BLaER1 treated with 17β-estradiol and CSF1 and Interleukin-3, amounts not matched to agents 10 nM and 100 nM (cell line): ENCODE data around the gene ZC3H12D.
"Not testable (repeated sequence)": the region's sequence is repeated elsewhere in the genome, so short reads cannot be mapped to it uniquely, and the experiment has no call there.

Source experiments
- H3K27ac ChIP-seq, 11 experiments: shearing (Covaris generic); formaldehyde crosslinking; 2 replicates each; pipeline ENCODE4 v1.8.1; 2022
- H3K27me3 ChIP-seq, 11 experiments: shearing (Covaris generic); formaldehyde crosslinking; 2 replicates each; pipeline ENCODE4 v1.8.1; 2022
- H3K36me3 ChIP-seq, 11 experiments: shearing (Covaris generic); formaldehyde crosslinking; 2 replicates each; pipeline ENCODE4 v1.8.1; 2022
- H3K4me1 ChIP-seq, 10 experiments: shearing (Covaris generic); formaldehyde crosslinking; 2 replicates each; pipeline ENCODE4 v1.8.1; 2022
- H3K4me2 ChIP-seq, 11 experiments: shearing (Covaris generic); formaldehyde crosslinking; 2 replicates each; pipeline ENCODE4 v1.8.1; 2022
- H3K4me3 ChIP-seq, 10 experiments: shearing (Covaris generic); formaldehyde crosslinking; 2 replicates each; pipeline ENCODE4 v1.8.1; 2022
- H3K9ac ChIP-seq, 11 experiments: shearing (Covaris generic); formaldehyde crosslinking; 2 replicates each; pipeline ENCODE4 v1.8.1; 2022
- H3K9me3 ChIP-seq, 11 experiments: shearing (Covaris generic); formaldehyde crosslinking; replicated peaks in 1 of 11; 2 replicates each; pipeline ENCODE4 v1.8.1; 2022
- H4K20me1 ChIP-seq, 11 experiments: shearing (Covaris generic); formaldehyde crosslinking; 2 replicates each; pipeline ENCODE4 v1.8.1; 2022
- Cebpa-rat ChIP-seq, 11 experiments: shearing (Covaris generic); IDR thresholded peaks; 2 replicates each; pipeline ENCODE4 v1.8.1; 2022

ZC3H12D gene

DNA sequence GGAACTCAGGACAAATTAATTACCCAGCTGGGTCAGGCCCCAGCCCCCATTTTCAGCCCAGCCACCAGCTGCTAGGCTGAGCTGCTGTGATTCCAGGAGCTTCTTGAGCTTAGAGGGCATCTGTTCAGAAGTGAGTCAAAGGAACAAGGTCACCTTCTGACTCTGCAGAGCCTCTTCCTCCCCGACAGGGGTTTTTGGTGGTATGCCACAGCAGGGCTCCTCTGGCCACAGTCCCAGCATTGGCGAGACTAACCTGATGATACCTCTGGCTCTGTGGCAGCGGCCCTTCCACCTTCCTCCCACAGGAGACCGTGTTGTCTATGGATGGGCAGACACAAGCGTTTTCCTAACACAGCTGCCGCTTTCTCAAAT is 39.7 kb downstream of the ZC3H12D start:
- Histone ChIP-seq H3K4me1 (peaks cover 14 to 28% (median 23%) of the 10 kb centered on the region in 10 experiments), H3K27ac (no peak overlapping the region), H4K20me1 (no peaks in the 10 kb centered on the region; a peak in 1 of 22 replicates), H3K36me3 (peaks cover 0 to 21% (median 11%) of the 10 kb centered on the region in 11 experiments; a peak in 16 of 22 replicates), H3K9me3 (peaks cover 0 to 8% (median 0%) of the 10 kb centered on the region in 11 experiments; a peak in 1 of 22 replicates), H3K9ac (no peak overlapping the region), H3K4me3 (no peak overlapping the region), H3K4me2 (no peak overlapping the region), H3K27me3 (no peaks in the 10 kb centered on the region)
- no peak for TF ChIP-seq Cebpa-rat (IDR thresholded peaks at IDR 0.05)

DNA sequence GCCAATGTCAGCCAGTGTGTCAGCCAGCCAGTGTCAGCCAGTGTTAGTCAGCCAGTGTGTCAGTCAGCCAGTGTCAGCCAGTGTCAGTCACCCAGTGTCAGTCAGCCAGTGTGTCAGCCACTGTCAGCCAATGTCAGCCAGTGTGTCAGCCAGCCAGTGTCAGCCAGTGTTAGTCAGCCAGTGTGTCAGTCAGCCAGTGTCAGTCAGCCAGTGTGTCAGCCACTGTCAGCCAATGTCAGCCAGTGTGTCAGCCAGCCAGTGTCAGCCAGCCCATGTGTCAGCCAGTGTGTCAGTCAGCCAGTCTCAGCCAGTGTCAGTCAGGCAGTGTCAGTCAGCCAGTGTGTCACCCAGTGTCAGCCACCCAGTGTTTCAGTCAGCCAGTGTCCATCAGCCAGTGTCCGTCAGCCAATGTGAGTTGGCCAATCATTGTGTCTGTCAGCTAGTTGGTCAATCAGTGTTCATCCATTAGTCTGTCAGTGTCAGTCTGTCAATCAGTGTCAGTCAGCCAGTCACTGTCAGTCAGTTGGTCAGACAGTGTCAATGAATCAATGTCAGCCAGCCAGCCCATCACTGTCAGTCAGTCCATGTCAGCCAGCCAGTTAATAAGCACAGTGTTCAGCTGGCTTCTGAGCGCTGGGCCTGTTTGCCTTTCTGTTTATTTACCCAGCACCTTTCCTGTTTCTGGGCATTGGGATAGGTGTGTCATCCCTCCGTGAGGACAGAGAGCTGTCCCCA is 40.3 kb downstream of the ZC3H12D start:
- H3K36me3 ChIP-seq: peaks cover 0 to 19% (median 7%) of the 10 kb centered on the region in 11 experiments; a peak in 10 of 22 replicates
- not testable (repeated sequence) for H4K20me1 ChIP-seq, H3K9ac ChIP-seq, H3K27me3 ChIP-seq, H3K4me2 ChIP-seq, H3K27ac ChIP-seq, H3K4me3 ChIP-seq, H3K9me3 ChIP-seq
- H3K4me1 ChIP-seq: peaks cover 14 to 28% (median 23%) of the 10 kb centered on the region in 10 experiments

DNA sequence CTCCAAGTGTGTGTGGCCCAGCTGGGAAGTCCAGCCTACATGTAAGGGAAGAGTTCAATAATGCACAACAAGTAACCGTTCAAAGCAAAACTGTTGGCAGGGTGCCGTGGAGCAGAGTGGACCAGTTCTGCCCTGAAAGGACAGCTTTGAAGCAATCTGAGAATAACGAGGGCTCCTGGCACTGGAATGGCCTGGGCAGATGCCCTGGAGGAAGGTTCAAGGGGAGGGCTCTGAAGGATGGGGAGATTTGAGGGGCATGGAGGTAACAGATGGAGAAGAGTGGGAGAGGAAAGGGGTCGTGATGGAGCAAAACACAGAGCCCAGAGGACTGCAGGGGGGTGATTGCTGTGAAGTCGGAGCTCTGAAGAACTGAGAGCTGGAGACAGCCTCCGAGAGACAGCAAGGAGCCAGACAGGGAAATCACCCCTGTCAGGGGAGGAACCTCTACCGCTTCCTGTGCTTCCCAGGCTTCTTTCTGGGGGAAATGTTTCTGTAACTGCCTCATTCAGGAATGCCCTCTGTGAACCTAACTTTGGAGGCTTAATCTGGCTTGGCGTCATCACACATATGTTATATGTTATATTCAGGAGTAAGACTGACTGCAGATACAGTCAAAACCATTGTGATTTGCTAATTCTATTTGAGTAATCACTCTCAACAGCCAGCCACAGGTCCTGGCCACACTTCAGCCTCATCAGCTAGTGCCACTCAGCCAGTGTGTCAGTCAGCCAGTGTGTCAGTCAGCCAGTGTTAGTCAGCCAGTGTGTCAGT is 41.2 kb downstream of the ZC3H12D start:
- Histone ChIP-seq H3K4me3 (no peak overlapping the region), H4K20me1 (no peaks in the 10 kb centered on the region; a peak in 1 of 22 replicates), H3K4me2 (peak overlapping the region in 1 of 11 experiments; percentile 21; a peak in 1 of 22 replicates), H3K9ac (no peak overlapping the region), H3K36me3 (peaks cover 0 to 12% (median under 1%) of the 10 kb centered on the region in 11 experiments; a peak in 5 of 22 replicates), H3K4me1 (peaks cover 14 to 27% (median 19%) of the 10 kb centered on the region in 10 experiments), H3K9me3 (peaks cover 0 to 8% (median 0%) of the 10 kb centered on the region in 11 experiments; a peak in 1 of 22 replicates), H3K27me3 (no peaks in the 10 kb centered on the region), H3K27ac (no peak overlapping the region)
- no peak for TF ChIP-seq Cebpa-rat (IDR thresholded peaks at IDR 0.05)

DNA sequence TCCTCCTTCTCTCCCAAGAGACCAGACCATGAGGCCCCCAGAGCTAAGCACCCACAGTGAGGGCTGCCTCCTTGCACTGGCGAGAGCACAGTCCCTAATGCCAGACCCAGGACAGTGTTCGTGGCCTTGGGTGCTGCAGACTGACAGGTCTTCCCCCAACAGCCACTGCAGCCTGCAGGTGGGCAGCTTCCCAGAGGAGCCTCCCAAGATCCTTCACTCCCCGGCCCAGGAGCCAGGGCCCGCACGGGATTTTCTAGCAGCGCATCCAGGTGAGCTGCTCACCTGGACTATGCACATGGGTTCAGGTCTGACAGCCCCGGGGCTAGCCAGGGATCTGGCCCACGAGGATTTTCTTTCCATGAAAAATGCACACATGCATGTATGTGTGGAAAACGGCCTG is 43.1 kb downstream of the ZC3H12D start:
- peak overlapping the region in 2 of 11 experiments; percentile 16 to 24; a peak in 1 of 22 replicates for H3K9ac ChIP-seq

DNA sequence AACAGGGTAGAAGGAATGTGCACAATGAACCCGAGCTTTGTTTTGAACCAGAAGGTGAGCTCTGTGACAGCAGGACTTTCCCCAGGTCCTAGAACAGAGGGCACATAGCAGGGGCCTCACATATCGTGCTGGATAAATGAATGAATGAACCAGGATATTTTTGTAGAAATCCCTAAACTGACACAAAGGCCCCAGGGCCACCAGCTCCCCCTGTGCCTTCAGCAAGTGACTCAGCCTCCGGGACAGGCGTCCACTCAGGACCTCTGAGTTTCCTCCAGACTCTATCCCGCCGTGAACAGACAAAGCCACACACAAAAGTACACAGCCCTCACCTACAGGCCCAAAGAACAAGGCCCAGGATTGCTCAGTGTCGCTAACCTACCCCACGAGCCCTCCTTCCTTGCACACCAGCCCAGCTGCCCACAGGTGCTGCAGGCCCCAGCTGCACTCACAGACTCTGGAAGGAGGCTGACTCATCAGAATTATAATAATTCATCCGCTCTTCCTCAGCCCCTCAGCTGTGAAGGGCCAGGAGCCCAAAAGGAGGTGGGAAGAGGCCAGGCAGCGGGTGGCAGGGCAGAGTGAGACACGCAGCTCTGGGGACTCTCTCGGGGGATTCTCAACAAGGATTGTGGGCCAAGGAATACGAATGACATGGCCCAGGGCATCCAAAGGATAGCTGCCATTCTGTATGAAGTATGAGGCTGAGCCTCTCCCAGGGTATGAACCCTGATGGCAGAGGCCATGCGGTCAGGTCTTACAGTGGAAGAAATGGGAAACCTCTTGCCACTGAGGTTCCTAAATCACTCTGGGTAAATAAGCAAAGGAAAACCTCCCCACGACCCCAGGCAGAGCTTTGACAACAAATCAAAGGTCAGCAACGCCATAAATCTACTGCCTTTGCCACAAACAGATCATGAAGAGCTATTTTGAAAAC is 43.8 kb downstream of the ZC3H12D start:
- Histone ChIP-seq H3K4me3 (no peak overlapping the region), H3K9ac (peak overlapping the region in 2 of 11 experiments; percentile 16 to 24; a peak in 1 of 22 replicates), H3K4me2 (peak overlapping the region; percentile 23 to 70 (median 60)), H4K20me1 (no peaks in the 10 kb centered on the region), H3K27ac (0 out of 22 replicates have a peak overlapping the region, but pooled peaks of 1 of the 11 experiments have one; percentile 33), H3K4me1 (peaks cover 14 to 27% (median 16%) of the 10 kb centered on the region in 10 experiments), H3K36me3 (no peaks in the 10 kb centered on the region), H3K27me3 (no peaks in the 10 kb centered on the region), H3K9me3 (peaks cover 0 to 8% (median 0%) of the 10 kb centered on the region in 11 experiments; a peak in 1 of 22 replicates)
- no peak for TF ChIP-seq Cebpa-rat (IDR thresholded peaks at IDR 0.05)

More for the DNA sequence above, 43.1 kb downstream of the ZC3H12D start:
- Histone ChIP-seq H3K9me3 (peaks cover 0 to 8% (median 0%) of the 10 kb centered on the region in 11 experiments; a peak in 1 of 22 replicates), H3K4me3 (no peak overlapping the region), H4K20me1 (no peaks in the 10 kb centered on the region), H3K27me3 (no peaks in the 10 kb centered on the region), H3K36me3 (0 out of 22 replicates have a peak, but pooled peaks cover 0 to 1% (median 0%) of the 10 kb centered on the region in 11 experiments), H3K27ac (0 out of 22 replicates have a peak overlapping the region, but pooled peaks of 1 of the 11 experiments have one; percentile 33), H3K4me2 (peak overlapping the region; percentile 23 to 70 (median 60); a peak in 21 of 22 replicates), H3K4me1 (peaks cover 14 to 27% (median 16%) of the 10 kb centered on the region in 10 experiments)
- TF ChIP-seq Cebpa-rat (IDR thresholded peaks at IDR 0.05): no peak

DNA sequence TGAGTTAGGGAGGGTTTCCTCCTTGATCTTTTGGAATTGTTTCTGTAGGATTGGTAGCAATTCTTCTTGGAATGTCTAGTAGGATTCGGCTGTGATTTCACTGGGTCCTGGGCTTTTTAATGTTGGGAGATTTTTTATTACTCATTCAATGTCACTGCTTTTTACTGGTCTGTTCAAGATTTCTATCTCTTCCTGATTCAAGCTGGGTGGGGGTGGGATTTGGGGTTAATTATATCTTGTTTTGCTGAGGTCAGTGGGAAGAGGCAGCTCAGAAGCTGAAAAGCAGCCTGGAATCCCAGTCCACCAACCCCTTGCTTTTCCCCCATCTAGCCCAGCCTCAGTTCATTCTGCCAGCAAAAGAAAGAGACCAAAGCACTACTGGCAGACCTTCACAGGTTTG is 45.2 kb downstream of the ZC3H12D start:
- Histone ChIP-seq H3K27ac (no peak overlapping the region), H4K20me1 (no peaks in the 10 kb centered on the region)

DNA sequence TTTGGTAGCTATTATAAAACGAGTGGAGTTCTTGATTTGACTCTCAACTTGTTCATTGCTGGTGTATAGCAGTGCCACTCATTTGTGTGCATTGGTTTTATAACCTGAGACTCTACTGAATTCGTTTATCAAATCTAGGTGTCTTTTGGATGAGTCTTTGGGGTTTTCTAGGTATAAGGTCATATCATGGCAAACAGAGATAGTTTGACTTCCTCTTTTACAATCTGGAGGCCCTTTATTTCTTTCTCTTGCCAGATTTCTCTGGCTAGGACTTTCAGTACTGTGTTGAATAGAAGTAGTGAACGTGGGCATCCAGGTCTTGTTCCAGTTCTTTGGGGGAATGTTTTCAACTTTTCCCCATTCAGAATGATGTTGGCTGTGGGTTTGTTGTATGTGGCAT is 46.0 kb downstream of the ZC3H12D start:
- no peak overlapping the region for H3K9ac ChIP-seq
- H3K9me3 ChIP-seq: no peaks in the 10 kb centered on the region; a peak in 1 of 22 replicates
- H3K4me2 ChIP-seq: peak overlapping the region in 1 of 11 experiments; percentile 34; a peak in 2 of 22 replicates
- H3K36me3 ChIP-seq: no peaks in the 10 kb centered on the region
- H4K20me1 ChIP-seq: no peaks in the 10 kb centered on the region
- no peak overlapping the region for H3K4me3 ChIP-seq
- TF ChIP-seq Cebpa-rat (IDR thresholded peaks at IDR 0.05): no peak
- H3K27ac ChIP-seq: no peak overlapping the region
- no peaks in the 10 kb centered on the region for H3K27me3 ChIP-seq
- peaks cover 14 to 33% (median 16%) of the 10 kb centered on the region in 10 experiments for H3K4me1 ChIP-seq

More for the DNA sequence above, 45.2 kb downstream of the ZC3H12D start:
- H3K36me3 ChIP-seq: no peaks in the 10 kb centered on the region
- H3K4me3 ChIP-seq: no peak overlapping the region
- no peak overlapping the region for H3K9ac ChIP-seq
- no peaks in the 10 kb centered on the region for H3K27me3 ChIP-seq
- peaks cover 0 to 3% (median 0%) of the 10 kb centered on the region in 11 experiments; a peak in 1 of 22 replicates for H3K9me3 ChIP-seq
- peaks cover 14 to 27% (median 16%) of the 10 kb centered on the region in 10 experiments for H3K4me1 ChIP-seq
- peak overlapping the region in 1 of 11 experiments; percentile 34; a peak in 2 of 22 replicates for H3K4me2 ChIP-seq
- TF ChIP-seq Cebpa-rat (IDR thresholded peaks at IDR 0.05): no peak

DNA sequence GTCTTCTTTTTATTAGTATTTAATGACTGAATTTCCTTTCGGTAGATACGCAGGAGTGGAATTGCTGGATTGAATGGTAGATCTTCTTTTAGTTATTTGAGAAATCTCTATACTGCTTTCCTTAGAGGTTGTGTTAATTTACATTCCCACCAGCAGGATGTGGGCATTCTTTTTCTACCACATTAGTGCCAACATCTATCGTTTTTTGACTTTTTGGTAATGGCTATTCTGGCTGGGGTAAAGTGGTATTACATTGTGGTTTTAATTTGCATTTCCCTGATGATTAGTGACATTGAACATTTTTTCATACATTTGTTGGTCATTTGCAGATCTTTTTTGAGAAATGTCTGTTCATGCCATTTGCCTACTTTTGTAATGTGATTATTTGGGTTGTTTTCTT is 47.6 kb downstream of the ZC3H12D start:
- Histone ChIP-seq H4K20me1 (no peaks in the 10 kb centered on the region), H3K9me3 (no peaks in the 10 kb centered on the region; a peak in 1 of 22 replicates), H3K27ac (no peak overlapping the region), H3K4me2 (0 out of 22 replicates have a peak overlapping the region, but pooled peaks of 1 of the 11 experiments have one; percentile 15), H3K27me3 (no peaks in the 10 kb centered on the region), H3K4me3 (no peak overlapping the region), H3K9ac (no peak overlapping the region), H3K4me1 (peaks cover 14 to 37% (median 16%) of the 10 kb centered on the region in 10 experiments), H3K36me3 (no peaks in the 10 kb centered on the region)
- no peak for TF ChIP-seq Cebpa-rat (IDR thresholded peaks at IDR 0.05)
